ENCODE data around the gene METTL13.

METTL13 gene

GRCh38 chr1:171807556-171807955, 26.1 kb downstream of the METTL13 start:
- no peaks in the 10 kb centered on the region for H3K9me3 ChIP-seq (ENCODE audit: severe bottlenecking)
- ATAC-seq (ENCODE audit: low read depth) (no peak), DNase-seq (ENCODE audit: low spot score) (no peak)
- TF ChIP-seq CTCF (IDR thresholded peaks at IDR 0.05; ENCODE audit: poor library complexity, severe bottlenecking): no peak
- H3K27ac ChIP-seq (ENCODE audit: poor library complexity, severe bottlenecking): no peak overlapping the region
- no peaks in the 10 kb centered on the region for H3K36me3 ChIP-seq (ENCODE audit: low read depth)
- H3K4me3 ChIP-seq (ENCODE audit: severe bottlenecking): no peak overlapping the region
- peaks cover 9% of the 10 kb centered on the region for H3K4me1 ChIP-seq (ENCODE audit: insufficient read depth, poor library complexity, severe bottlenecking)
- no peaks in the 10 kb centered on the region for H3K27me3 ChIP-seq (ENCODE audit: insufficient read depth, poor library complexity, severe bottlenecking)

- peak; percentile 79 for ATAC-seq (ENCODE audit: low read depth)
- TF ChIP-seq CTCF (IDR thresholded peaks at IDR 0.05; ENCODE audit: poor library complexity, severe bottlenecking): no peak
- no peak for DNase-seq (ENCODE audit: low spot score)
Observed at GRCh38 chr1:171809834-171810233, 28.4 kb downstream of the METTL13 start.

GRCh38 chr1:171811672-171812071, 30.2 kb downstream of the METTL13 start:
- H3K9me3 ChIP-seq (ENCODE audit: severe bottlenecking): no peaks in the 10 kb centered on the region
- no peak for TF ChIP-seq CTCF (IDR thresholded peaks at IDR 0.05; ENCODE audit: poor library complexity, severe bottlenecking)
- H3K4me3 ChIP-seq (ENCODE audit: severe bottlenecking): no peak overlapping the region
- H3K36me3 ChIP-seq (ENCODE audit: low read depth): no peaks in the 10 kb centered on the region
- peaks cover 9% of the 10 kb centered on the region for H3K4me1 ChIP-seq (ENCODE audit: insufficient read depth, poor library complexity, severe bottlenecking)
- ATAC-seq (ENCODE audit: low read depth) (no peak), DNase-seq (ENCODE audit: low spot score) (no peak)
- H3K27me3 ChIP-seq (ENCODE audit: insufficient read depth, poor library complexity, severe bottlenecking): no peaks in the 10 kb centered on the region
- H3K27ac ChIP-seq (ENCODE audit: poor library complexity, severe bottlenecking): no peak overlapping the region

More at GRCh38 chr1:171809834-171810233, 28.4 kb downstream of the METTL13 start:
- no peaks in the 10 kb centered on the region for H3K36me3 ChIP-seq (ENCODE audit: low read depth)
- H3K27ac ChIP-seq (ENCODE audit: poor library complexity, severe bottlenecking): no peak overlapping the region
- no peaks in the 10 kb centered on the region for H3K27me3 ChIP-seq (ENCODE audit: insufficient read depth, poor library complexity, severe bottlenecking)
- no peaks in the 10 kb centered on the region for H3K9me3 ChIP-seq (ENCODE audit: severe bottlenecking)
- H3K4me3 ChIP-seq (ENCODE audit: severe bottlenecking): no peak overlapping the region
- H3K4me1 ChIP-seq (ENCODE audit: insufficient read depth, poor library complexity, severe bottlenecking): peaks cover 9% of the 10 kb centered on the region

GRCh38 chr1:171814692-171815091, 33.2 kb downstream of the METTL13 start:
- Histone ChIP-seq H3K4me1 (ENCODE audit: insufficient read depth, poor library complexity, severe bottlenecking) (peaks cover 16% of the 10 kb centered on the region), H3K27me3 (ENCODE audit: insufficient read depth, poor library complexity, severe bottlenecking) (no peaks in the 10 kb centered on the region), H3K36me3 (ENCODE audit: low read depth) (no peaks in the 10 kb centered on the region), H3K27ac (ENCODE audit: poor library complexity, severe bottlenecking) (no peak overlapping the region), H3K9me3 (ENCODE audit: severe bottlenecking) (no peaks in the 10 kb centered on the region), H3K4me3 (ENCODE audit: severe bottlenecking) (no peak overlapping the region)
- DNase-seq (ENCODE audit: low spot score) (no peak), ATAC-seq (ENCODE audit: low read depth) (no peak)
- no peak for TF ChIP-seq CTCF (IDR thresholded peaks at IDR 0.05; ENCODE audit: poor library complexity, severe bottlenecking)

GRCh38 chr1:171816300-171816901, 34.9 kb downstream of the METTL13 start:
- Histone ChIP-seq H3K4me1 (ENCODE audit: insufficient read depth, poor library complexity, severe bottlenecking) (peaks cover 10% of the 10 kb centered on the region), H3K9me3 (ENCODE audit: severe bottlenecking) (no peaks in the 10 kb centered on the region), H3K36me3 (ENCODE audit: low read depth) (no peaks in the 10 kb centered on the region), H3K27ac (ENCODE audit: poor library complexity, severe bottlenecking) (no peak overlapping the region), H3K27me3 (ENCODE audit: insufficient read depth, poor library complexity, severe bottlenecking) (no peaks in the 10 kb centered on the region), H3K4me3 (ENCODE audit: severe bottlenecking) (no peak overlapping the region)
- DNase-seq (ENCODE audit: low spot score) (no peak), ATAC-seq (ENCODE audit: low read depth) (no peak)
- no peak for TF ChIP-seq CTCF (IDR thresholded peaks at IDR 0.05; ENCODE audit: poor library complexity, severe bottlenecking)

All from RWPE2 (cell line).